Measurements from ENCODE around the gene TRIM3. TPM values are rescaled to one million over a fixed set of nuclear protein-coding genes. Genes with fewer than 3 reads are reported as not detected.

The TRIM3 gene
- total and polyA plus RNA-seq, 2 experiments from 2014 or later, result 7.9 to 21.1 TPM

GRCh38 chr11:6520265-6520664 lies 46.5 kb upstream of the TRIM3 start (continued):
- TF ChIP-seq EZH2phosphoT487 (IDR thresholded peaks at IDR 0.05; ENCODE audit: unreplicated experiment), result no peak
- no peak for TF ChIP-seq NANOG (IDR thresholded peaks at IDR 0.05; ENCODE audit: borderline replicate concordance)
- TF ChIP-seq POLR2AphosphoS5 (IDR thresholded peaks at IDR 0.05; ENCODE audit: low read depth), result no peak

- TF ChIP-seq POLR2AphosphoS5 (IDR thresholded peaks at IDR 0.05; ENCODE audit: low read depth) (no peak), ETS1 (IDR thresholded peaks at IDR 0.05) (no peak), EZH2phosphoT487 (IDR thresholded peaks at IDR 0.05; ENCODE audit: unreplicated experiment) (no peak), ZNF114 (CRISPR knock-in tag; IDR thresholded peaks at IDR 0.05) (no peak), JUNB (IDR thresholded peaks at IDR 0.05; ENCODE audit: unreplicated experiment) (no peak), REST (IDR thresholded peaks at IDR 0.05; ENCODE audit: unreplicated experiment) (no peak), EZH2 (IDR thresholded peaks at IDR 0.05; ENCODE audit: low read depth, unreplicated experiment) (no peak), STAT1 (IDR thresholded peaks at IDR 0.05; ENCODE audit: unreplicated experiment) (no peak), CREB1 (CRISPR knock-in tag; IDR thresholded peaks at IDR 0.05; ENCODE audit: low read depth) (no peak), CTCF (conservative IDR thresholded peaks at IDR 0.05; ENCODE audit: low read depth in 2 of 2) (no peak), NANOG (IDR thresholded peaks at IDR 0.05; ENCODE audit: borderline replicate concordance) (no peak), ZNF331 (CRISPR knock-in tag; IDR thresholded peaks at IDR 0.05; ENCODE audit: low read depth) (no peak), ZNF462 (CRISPR knock-in tag; IDR thresholded peaks at IDR 0.05) (no peak)
Measured at GRCh38 chr11:6516865-6517264, 43.1 kb upstream of the TRIM3 start.

More at GRCh38 chr11:6516865-6517264, 43.1 kb upstream of the TRIM3 start:
- Histone ChIP-seq H3K27ac (ENCODE audit: low read depth) (no peak overlapping the region), H3F3A (replicated peaks; ENCODE audit: low read depth) (no peaks in the 10 kb centered on the region), H3K4me1 (ENCODE audit: insufficient read depth) (no peaks in the 10 kb centered on the region), H3K79me2 (replicated peaks; ENCODE audit: insufficient read depth) (no peaks in the 10 kb centered on the region), H3K4me2 (no peak overlapping the region), H2AFZ (no peak overlapping the region), H3K9me2 (ENCODE audit: insufficient read depth) (no peaks in the 10 kb centered on the region; the same call in 1 of the 2 replicates), H3K36me3 (ENCODE audit: insufficient read depth) (peaks cover 4% of the 10 kb centered on the region), H4K20me1 (replicated peaks; ENCODE audit: insufficient read depth) (no peaks in the 10 kb centered on the region), H3K27me3 (ENCODE audit: insufficient read depth) (no peaks in the 10 kb centered on the region), H3K4me3 (no peak overlapping the region)
- H3K36me3 Mint-ChIP-seq (ENCODE audit: low read depth), result peaks cover 24% of the 10 kb centered on the region
- H3K27me3 Mint-ChIP-seq (ENCODE audit: insufficient read depth, low read depth, poor library complexity), result no peaks in the 10 kb centered on the region
- H3K4me3 Mint-ChIP-seq, result no peak overlapping the region
- H3K4me1 Mint-ChIP-seq, result no peaks in the 10 kb centered on the region
- H3K9me3 Mint-ChIP-seq, result peaks cover 5% of the 10 kb centered on the region; the same call in 1 of the 3 replicates
- ATAC-seq (no peak), DNase-seq (ENCODE audit: low spot score) (no peak)
- H3K27ac Mint-ChIP-seq, result no peak overlapping the region
